ENCODE data around the gene CCDC92B.

Gene CCDC92B

DNA sequence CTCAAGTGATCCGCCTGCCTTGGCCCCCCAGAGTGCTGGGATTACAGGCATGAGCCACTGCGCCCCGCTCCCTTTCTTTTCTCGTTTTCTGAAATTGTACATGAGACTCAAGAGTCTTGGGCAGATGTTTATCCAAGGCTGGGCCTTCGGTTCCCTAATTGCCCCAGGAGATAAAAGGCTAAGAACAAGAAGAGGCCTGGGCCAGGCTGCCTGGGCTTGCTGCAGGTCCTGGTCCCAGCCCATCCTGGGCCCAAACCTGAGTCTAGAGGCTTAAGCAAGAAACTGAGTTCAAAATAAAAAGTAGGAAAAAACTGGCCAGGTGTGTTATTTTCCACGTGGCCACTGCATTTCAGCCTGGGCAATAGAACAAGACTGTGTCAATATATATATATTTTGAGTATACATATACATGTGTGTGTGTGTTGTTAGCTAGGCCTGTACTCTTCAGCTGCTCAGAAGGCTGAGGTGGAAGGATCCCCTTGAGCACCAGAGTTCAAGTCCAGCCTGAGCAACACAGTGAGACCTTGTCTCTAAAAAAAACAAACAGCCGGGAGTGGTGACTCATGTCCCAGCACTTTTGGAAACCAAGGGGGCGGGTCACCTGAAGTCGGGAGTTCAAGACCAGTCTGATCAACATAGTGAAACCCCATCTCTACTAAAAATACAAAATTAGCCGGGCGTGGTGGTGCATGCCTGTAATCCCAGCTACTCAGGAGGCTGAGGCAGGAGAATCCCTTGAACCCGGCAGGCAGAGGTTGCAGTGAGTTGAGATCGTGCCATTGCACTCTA lies 31.1 kb downstream of the CCDC92B start:
- FAIRE-seq, result no peak

DNA sequence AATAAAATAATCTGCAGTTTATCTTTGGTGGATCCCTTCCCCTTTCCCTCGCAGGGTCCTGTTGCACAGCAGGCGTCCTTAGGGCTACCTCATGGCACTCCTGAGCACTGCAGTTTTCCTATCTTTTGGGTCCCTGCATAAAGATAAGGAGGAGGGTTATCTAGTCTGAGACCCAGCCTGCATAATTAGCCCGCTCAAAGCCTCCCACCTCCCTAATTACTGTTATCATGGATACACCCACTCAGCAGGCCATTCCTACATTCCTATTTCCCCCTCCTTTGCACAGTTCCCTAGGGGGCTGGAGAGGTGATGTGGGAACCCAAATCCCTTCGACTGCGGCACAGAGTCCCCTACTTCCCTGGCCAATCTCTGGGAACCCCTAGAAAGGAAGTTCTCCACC lies 32.8 kb downstream of the CCDC92B start:
- FAIRE-seq, result no peak

DNA sequence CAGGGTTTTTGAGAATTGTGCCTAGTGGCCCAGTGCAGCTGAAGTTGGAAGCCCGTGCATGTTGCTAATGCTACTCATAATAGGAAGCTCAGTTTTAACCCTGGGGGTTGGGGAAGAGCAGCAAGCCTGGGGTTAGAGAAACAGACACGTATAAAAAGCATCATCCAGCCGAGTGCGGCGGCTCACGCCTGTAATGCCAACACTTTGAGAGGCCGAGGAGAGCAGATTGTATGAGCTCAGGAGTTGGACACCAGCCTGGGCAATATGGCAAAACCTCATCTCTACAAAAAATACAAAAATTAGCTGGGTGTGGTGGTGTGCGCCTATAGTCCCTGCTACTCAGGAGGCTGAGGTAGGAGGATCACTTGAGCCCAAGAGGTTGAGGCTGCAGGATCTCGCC lies 35.6 kb downstream of the CCDC92B start:
- no peak for FAIRE-seq

DNA sequence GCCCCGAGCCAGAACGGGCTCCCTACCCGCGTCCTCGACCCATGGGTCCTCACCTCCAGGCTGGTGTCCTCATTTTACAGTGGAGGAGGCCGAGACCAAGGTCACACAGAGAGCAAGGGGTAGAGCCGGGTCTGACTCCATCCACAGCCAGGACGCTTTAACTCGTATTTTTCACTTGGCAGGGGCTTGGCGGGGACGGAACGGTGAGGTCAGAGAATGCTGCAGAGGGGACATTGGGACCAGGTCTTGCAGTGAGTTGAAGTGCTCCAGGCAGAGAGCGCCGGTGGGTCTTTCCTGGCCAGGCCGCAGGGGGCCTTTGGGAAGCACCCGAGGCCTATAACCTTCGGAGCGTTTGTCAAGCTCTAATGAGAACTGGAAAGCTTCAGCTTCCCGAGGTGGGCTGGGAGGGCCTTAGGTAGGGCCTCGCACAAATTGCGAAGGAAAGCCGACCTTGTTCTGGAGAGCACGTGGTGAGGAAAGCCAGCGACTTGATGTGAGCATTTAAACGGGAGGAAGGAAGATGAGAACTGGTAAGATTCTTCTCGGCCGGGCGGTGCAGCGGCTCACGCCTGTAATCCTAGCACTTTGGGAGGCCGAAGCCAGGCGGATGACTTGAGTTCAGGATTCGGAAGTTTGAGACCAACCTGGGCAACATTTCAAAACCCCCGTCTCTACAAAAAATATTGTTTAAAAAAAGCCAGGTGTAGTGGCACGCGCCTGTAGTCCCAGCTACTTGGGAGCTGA lies 37.0 kb downstream of the CCDC92B start:
- no peak for FAIRE-seq

DNA sequence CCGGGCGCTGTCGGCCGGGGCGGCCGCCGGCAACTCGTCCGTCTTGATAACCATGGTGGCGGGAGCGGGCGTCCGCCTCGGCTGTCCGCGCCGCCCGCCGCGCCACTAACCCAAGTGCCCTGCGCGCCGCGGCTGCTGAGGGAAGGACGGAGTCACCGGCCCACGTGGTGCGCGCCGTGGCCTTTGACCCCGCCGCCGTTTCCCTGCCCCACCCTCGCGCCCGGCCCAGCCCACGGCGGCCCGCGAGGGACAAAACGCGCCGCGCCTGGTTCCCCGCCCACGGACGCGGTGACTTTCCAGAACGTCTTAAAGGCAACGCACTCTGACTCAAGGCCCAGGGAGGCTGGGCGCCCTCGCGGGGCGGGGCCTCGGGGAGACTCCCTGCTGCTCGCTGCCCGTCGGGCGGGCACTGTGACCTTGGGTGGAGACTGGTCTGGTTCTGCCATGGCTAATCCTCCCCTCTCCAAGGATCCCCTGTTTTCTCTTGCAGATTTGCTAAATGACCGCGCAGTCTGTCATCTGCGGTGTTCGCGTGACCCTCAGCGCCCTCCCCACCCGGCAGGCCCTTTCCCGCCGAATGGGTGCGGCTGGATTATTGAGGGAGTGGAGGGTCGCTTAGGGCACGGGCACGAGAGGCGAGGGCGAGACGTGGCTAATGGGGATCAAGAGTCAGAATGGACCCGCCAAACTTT lies 37.7 kb downstream of the CCDC92B start, which contains the start of gene CLUH:
Gene CLUH (minus strand): TSS at position 157 of the 692 bp plus-strand sequence. CDS start 103 bp downstream, at position 54.
- FAIRE-seq, result peak; percentile 82

DNA sequence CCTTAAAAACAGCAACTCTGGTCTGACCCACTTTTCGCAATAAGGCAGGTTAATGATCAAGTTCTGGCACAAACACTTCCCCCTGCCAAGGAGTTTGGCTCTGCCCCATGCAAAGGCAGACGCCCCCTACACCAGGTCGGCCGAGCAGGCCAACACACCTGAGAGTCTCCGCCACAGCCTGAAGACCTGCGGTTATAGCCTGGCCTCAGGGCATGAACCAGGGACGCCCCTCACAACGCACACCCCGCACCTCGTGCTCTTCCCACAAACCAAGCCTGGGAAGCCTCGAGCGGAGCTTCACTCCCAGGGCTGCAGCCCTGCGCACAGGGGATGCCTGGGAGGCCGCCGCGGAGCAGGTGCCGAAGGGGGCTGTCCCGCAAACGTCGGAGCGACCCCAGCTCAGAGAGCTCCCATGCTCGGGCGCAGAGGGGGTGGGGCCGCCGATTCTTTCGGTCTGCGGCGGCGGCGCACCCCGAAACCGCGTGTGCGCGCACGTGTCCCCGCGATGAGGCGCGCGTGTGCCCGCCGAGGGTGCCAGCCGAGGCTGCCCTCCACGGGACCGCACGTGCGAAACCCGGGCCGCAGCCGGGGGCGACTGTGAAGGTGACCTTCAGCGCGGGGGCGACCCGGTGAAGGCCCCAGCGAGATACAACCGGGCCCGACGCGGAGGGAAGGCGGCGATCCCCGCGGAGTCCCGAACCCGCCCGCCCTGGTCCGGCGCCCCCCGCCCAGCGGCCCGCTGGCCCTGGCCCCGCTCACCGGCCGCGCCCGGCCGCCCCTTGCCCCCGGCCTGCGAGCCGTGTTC lies 38.4 kb downstream of the CCDC92B start:
- FAIRE-seq, result no peak

DNA sequence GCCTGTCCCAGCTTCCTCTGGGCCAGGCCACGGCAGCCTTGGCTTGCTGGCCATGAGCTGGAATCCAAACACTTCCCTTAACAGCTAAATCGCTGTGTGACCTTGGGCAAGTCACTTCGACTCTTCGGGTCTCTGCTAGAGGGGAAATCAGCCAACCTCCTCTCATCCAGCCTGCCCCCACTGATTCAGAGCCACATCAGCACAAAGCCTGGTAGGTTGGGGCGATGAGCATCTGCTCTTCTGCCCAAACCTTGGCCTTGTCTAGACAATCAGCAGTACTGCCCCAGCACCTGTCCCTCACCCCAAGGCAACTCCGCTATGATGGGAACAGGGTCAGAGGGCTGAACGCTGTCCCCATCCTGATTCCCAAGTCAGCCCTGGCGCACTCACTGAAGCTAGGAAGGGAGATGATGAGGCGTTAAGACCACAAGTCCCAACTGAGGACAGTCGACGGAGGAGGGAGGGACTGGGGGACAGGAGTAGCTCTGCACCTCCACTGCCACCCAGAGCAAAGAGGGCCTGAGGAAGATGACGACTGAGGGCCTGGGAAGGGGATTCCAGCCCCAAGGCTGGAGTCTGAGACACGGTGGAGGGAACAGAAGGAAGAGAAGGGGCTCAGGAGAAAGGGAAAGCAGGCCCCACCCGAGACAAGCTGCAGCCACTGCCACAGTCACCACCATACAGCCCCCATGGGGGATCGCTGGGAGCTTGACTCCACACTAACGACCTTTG lies 39.2 kb downstream of the CCDC92B start:
- no peak for FAIRE-seq

DNA sequence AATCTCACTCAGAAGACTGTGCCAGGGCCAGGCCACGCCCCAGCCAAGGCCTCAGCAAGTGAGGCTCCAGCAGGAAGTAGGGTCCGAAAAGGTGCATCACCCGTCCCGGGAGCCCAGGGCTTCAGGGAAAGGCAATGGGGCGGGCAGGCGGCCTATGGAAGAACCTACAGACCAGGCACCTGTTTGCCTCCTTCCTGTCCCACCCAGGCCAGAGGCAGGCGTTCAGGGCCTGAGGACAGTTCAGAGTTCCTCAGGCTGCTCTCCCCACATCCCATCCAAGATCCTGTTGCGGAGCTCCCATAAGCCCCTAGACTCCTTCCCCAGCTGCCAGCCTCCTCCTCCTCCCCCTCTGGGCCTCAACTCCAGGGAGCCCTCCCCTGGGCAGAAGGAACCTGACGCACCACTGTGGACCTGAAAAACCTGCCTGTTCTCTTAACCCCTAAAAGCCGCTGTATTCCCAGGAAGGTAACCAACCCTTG lies 40.2 kb downstream of the CCDC92B start:
- FAIRE-seq, result no peak

DNA sequence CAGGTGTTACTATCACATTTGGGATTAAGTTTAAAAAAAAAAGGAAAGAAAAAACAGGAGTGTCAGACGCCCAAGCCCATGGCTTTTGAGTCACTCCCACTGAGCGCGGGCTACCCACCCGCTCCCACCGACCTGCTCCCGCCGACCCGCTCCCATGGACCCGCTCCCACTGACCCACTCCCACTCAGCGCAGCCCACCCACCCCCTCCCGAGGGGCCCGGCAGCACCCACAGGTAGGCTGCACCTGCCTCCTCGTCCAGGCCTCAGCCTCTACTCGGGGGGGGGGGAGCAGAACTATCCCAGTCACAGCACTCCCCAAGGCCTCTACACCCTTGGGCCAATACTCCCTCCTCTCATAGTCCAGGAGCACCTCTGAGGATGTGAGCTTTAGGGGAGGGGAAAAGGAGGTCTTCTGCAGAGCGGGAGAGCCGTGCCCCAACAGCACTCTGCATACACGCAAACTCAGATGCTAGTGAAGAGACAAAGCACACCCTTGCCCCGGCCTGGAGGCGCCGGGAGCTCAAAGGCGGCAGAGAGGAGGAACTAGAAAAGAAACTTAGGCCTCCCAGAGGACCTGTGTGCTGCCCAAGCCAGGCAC lies 40.8 kb downstream of the CCDC92B start:
- FAIRE-seq, result no peak

DNA sequence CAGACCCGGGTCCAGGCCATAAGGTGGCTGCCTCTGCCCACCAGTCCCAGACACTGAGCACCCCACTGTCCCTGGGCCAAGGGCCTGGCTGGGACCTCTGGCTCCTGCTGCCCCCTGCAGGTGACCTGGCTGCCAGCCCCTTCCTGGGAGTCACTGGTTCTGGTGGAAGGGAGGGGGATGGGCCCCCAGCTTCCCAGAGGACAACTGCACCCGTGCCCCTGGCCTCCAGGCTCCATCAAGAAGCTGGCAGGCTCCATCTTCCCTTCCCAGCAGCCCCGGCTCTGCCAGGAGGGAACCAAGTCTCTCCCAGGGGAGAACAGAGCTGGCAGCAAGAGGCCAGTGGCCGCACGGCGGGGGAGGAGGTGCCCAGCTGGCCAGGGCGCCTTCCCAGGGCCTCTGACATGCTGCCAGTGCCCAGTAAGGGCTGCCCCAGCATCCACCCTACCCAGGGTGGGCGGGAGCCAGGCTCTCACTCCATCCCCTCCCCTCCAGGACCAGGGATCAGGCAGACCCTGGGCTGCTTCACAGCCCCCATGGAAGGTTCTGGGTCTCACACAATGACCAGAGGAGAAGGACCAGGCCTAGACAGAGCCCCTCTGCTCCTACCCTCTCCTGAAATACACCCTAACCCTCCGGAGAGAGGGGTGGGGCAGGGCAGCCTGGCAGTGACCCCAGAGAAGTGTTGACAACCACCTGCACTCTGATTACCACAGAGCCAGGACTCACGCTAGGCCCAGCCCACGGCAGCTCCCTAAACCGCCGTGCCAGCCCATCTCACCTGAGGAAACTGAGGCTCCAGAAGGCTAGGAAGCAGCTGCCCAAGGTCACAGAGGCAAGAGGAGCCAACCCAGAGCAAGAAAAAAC lies 41.5 kb downstream of the CCDC92B start:
- no peak for FAIRE-seq

DNA sequence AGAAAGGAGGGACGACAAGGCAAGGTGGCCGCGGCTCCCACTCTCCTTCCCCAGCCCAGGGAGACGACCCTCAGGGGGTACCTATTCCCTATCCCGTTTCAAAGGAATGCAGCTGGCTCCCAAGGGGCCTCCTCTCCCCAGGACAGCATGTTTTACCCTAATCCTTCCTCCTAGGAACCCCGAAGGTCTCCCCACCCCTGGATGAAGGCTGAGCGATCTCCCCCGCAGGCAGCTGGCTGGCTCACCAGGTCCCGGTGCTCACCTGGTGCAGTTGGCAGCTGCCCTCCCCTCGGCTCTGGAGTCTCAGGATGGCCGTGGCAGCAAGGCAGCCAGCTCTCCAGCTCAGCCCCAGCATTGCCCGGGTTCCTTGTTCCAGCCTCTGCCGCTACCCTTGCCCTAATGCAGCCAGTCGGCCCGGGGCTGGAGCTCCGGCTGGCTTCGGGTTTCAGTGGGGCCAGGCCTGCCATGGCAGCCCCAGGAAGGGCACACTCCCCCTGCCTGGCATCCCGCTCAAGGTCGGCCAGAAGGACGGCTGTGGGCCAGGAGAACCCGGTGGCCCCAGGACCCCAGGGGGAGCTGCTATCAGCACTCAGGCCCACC lies 42.4 kb downstream of the CCDC92B start:
- no peak for FAIRE-seq

DNA sequence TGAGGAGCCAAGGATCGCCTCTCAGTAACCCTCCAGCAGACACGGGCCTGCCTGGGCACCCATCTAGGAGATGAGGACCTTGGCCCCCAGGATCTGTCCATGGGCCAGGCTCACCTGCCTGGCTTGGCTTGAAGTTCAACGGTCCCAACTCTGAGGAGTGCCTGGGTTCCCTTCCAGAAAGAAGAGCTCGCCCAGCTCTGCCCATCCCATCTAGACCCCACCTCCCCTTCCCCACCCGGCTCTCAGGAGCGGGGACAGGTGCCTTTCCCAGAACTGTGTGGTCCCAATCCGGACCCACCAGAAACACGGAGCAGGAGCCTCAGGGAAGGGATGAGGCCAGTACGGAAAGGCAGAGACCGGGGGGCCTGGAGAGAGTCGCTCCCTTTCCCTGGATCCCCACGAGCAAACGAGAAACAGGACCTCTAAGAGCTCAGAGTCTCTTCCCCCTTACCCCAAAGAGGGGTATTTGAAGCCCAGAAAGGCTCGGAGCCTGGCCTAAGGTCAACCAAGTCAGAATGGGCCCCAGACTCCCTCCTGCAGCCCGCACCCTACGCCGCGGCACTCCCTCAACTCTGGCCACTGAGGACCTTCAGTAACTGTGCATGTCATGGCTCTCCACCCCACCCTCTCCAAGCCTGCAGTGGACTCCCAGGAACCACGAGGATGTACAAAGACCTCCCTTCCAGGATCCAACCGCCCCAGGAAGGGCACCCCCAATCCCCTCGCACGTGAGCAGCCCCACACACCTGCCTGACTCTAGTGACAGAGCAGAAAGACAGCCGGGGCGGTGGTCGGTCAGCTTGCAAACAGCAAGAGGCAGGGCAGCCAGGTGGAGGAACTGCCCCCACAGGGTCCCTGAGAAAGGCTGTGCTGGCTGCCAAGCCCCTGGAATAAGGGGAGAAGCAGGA lies 43.3 kb downstream of the CCDC92B start:
- no peak for FAIRE-seq

DNA sequence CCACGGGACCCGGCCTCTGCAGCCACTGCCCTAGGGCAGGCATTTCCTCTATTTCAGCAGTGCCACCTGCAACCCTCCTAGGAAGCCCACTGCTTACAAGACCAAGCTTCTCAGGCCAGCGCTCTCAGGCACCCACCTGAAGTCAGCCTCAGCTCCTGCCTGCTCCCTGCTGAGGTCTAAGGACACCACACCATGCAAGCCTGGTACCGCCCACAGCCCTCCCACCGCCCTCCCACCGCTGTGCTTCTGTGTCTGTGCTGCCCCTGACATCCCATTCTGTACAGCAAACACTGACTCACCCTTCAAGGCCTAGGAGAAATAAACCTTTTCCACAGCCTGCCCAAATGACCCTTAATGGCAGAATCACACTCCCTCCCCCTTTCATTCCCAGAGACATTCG lies 44.2 kb downstream of the CCDC92B start:
- no peak for FAIRE-seq

DNA sequence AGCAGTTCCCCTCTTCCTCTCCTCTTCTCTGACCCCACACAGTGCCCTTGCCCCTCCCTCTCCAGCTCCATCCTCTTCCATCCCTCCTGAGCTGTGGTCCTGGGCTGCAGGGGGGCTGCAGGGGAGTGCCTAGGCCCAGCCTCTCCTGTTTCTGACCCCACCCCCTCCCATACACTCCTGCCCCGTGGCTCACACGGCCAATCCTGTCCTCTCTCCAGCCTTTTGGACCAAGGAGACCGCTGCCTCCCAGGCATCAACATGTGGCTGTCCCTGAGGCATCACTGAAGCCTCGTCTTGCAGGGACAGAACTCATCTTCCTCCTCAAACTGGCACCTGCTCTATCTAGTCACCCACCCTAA lies 44.6 kb downstream of the CCDC92B start:
- no peak for FAIRE-seq

DNA sequence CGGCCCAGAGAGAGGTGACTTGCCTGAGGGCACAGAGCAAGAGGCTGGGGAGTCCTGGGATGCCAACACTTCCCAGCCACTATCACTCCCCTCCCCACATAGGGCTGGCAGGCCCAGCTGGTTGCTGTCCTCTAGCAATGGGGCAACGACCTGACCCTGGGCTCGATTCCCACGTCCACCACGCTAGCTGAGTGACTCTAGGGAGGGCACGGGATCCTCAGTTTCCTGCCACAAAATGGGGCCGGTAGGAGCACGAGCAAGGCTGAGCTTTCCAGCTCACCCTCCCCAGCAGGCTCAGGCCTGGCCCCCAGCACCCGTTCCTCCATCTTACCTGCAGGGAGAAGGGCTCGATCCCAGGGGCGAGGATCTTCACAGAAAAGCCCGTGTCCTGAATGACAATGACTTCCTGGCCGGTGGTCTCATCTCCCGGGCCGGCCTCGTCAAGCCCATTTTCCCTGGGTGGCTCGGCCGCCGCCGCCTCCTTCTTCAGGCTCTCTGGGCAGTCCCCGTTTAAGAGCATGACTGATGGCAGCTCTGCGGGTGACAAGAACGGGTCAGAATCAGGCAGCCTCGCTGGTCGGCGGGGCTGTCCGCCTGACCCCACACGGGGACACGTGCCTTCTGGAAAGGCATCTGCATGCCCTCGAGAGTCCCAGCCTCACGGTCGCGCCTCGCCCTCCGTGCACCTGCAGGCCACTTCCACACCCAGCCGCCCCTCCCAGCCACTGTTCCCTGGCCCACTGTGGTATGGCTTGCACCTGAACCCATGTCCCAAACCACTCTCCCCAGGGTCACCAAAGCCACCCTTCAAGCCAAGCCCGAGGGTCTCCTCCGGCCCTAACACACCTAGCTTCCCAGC lies 45.2 kb downstream of the CCDC92B start:
- no peak for FAIRE-seq

DNA sequence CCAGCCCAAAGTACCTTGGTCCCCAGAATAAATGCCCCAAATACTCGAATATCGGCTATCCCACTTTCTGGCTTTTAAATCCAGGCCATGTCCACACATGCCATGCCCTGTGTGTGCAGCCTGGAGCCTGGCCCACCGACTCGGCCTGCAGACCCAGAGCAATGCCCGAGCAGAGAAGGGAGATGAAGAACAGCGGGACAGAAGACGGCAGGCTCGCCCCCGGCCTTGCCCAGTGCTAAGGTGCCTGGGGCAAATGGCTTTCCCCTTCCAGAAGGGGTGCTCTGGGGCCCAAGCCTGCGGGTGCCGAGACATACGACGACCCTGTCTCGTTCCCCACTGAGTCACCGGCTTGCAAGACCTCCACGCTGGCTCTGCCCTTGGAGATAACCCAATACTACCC lies 45.8 kb downstream of the CCDC92B start:
- no peak for FAIRE-seq

DNA sequence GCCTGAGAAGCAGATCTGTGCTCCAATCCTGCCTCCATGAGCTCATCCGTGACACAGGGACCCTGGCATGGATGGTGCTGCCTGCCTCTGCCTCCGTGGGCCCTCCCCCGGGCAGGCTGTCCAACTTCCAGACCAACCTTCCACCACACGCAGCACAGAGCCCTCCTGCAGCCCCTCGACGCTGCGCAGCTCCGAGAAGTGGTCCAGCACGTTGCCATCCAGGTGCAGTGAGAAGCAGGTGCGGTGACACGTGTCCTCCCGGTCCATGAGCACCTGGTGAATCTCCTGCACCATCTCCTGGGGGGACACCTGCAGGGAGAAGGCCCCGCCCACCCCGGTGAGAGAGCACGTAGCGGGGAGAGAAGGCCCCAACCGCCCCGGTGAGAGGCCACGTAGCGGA lies 46.3 kb downstream of the CCDC92B start:
- FAIRE-seq, result no peak
